Panc1 (cell line): ENCODE results near the gene PTBP3.
"Not testable (repeated sequence)": the region's sequence is repeated elsewhere in the genome, so short reads cannot be mapped to it uniquely, and the experiment has no call there.

Source experiments
- CTCF ChIP-seq: fragments of 450-650 bp; IDR thresholded peaks from 2 replicates; pipeline ENCODE4 v1.5.1; 2017; ENCODE audit warnings: mild to moderate bottlenecking
- POLR2AphosphoS5 ChIP-seq: IDR thresholded peaks from 2 replicates; pipeline ENCODE4 v1.6.1; 2012; ENCODE audit warnings: mild to moderate bottlenecking, low read depth, low read length, moderate library complexity
- REST ChIP-seq, 2 experiments: IDR thresholded peaks; 2 replicates each; pipeline ENCODE4 v1.6.1; 2011 to 2012; ENCODE audit warnings: low read depth in 2 of 2, control low read depth in 1 of 2, low read length in 1 of 2, mild to moderate bottlenecking in 1 of 2, moderate library complexity in 1 of 2; ENCODE audit not compliant: insufficient read depth in 1 of 2
- SIN3A ChIP-seq: IDR thresholded peaks from 2 replicates; pipeline ENCODE4 v1.6.1; 2012; ENCODE audit warnings: low read depth, mild to moderate bottlenecking, low read length, moderate library complexity, borderline replicate concordance; ENCODE audit not compliant: insufficient read depth
- TCF7L2 ChIP-seq: IDR thresholded peaks from 2 replicates; pipeline ENCODE4 v1.6.1; 2011; ENCODE audit warnings: mild to moderate bottlenecking, low read depth, low read length, inconsistent platforms

- not testable (repeated sequence) for TF ChIP-seq SIN3A; CTCF; POLR2AphosphoS5; REST (IDR thresholded peaks at IDR 0.05; ENCODE audit: insufficient read depth in 1 of 2, low read depth in 2 of 2, low read length in 1 of 2); TCF7L2
Measured at GRCh38 chr9:112267086-112267485, 66.3 kb downstream of the PTBP3 start.
